ENCODE measurements around the gene BCL7A. TPM values are rescaled to one million over a fixed set of nuclear protein-coding genes. Genes with fewer than 3 reads are reported as not detected.

BCL7A gene
- total RNA-seq, 1 experiment from 2014 or later = 31.6 TPM

DNA sequence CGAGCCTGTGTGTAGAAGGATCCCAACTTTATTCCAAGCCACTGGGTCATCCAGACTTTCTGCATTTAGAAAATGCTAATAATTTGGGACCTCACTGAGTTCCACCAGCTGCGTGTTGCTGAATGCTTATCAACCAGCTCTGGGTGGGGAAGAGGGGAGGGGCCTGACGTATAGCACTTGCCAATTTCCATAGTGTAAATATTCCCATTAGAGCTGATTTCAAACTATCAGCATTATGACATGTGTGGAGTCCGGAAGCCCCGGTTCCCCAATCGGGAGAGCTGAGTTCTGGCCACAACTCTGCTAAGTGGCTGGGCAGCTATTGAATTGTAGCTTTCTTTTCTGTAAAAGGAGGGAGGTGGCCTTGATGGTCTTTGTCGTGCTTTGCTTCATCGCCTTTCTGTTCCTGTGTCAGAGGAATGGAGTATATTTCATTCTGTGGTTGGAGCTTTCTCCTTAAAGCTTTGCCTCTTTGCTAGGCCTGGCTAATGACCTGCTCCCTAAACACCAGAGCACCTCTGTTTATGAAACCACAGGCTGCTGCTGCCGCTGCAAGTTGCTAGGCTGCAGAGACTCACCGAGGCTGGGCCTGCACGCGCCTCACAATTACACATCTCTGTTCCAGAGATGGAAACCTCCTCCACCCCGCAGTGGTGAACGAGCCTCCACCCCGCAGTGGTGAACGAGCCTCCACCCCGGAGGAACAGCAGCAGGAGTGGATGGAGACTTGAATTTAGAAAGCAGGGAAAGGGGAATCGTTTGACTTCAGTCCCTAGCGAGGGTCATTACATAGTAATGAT lies 7.7 kb upstream of the BCL7A start:
- intact Hi-C loops (cut with micrococcal nuclease) = no loop called here

GRCh38 chr12:122014781-122015180 lies 6.9 kb upstream of the BCL7A start:
- ATAC-seq (no peak), DNase-seq (no peak)
- no peaks in the 10 kb centered on the region; the same call in 1 of the 2 replicates for H3K9me2 ChIP-seq (replicated peaks; ENCODE audit: low read length)
- H3K27me3 ChIP-seq (ENCODE audit: low read length) = no peaks in the 10 kb centered on the region
- no peaks in the 10 kb centered on the region; the same call in 1 of the 2 replicates for H3K9me3 ChIP-seq (ENCODE audit: low read length)
- CTCF ChIA-PET = no interaction called here
- H3K9ac ChIP-seq (ENCODE audit: low read length) = no peak overlapping the region
- 0 out of 2 replicates have a peak, but pooled peaks cover 4% of the 10 kb centered on the region for H3K79me2 ChIP-seq (ENCODE audit: low read length)
- intact Hi-C loops (cut with micrococcal nuclease) = no loop called here
- H3F3A ChIP-seq (ENCODE audit: low read length, unreplicated experiment) = no peaks in the 10 kb centered on the region
- H3K4me2 ChIP-seq (ENCODE audit: low read length) = no peak overlapping the region
- POLR2A ChIA-PET (ENCODE audit: unreplicated experiment) = no interaction called here
- TF ChIP-seq, protein P1, sequence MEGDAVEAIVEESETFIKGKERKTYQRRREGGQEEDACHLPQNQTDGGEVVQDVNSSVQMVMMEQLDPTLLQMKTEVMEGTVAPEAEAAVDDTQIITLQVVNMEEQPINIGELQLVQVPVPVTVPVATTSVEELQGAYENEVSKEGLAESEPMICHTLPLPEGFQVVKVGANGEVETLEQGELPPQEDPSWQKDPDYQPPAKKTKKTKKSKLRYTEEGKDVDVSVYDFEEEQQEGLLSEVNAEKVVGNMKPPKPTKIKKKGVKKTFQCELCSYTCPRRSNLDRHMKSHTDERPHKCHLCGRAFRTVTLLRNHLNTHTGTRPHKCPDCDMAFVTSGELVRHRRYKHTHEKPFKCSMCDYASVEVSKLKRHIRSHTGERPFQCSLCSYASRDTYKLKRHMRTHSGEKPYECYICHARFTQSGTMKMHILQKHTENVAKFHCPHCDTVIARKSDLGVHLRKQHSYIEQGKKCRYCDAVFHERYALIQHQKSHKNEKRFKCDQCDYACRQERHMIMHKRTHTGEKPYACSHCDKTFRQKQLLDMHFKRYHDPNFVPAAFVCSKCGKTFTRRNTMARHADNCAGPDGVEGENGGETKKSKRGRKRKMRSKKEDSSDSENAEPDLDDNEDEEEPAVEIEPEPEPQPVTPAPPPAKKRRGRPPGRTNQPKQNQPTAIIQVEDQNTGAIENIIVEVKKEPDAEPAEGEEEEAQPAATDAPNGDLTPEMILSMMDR (conservative IDR thresholded peaks at IDR 0.05; ENCODE audit: low read depth, low read length) = no peak
- no peak for TF ChIP-seq EZH2phosphoT487 (IDR thresholded peaks at IDR 0.05; ENCODE audit: borderline replicate concordance, low read length)
- TF ChIP-seq EZH2 (IDR thresholded peaks at IDR 0.05; ENCODE audit: low read length, unreplicated experiment) = no peak
- no TSS peak for BruUV-seq (replicated peaks)
- H3K36me3 ChIP-seq (ENCODE audit: low read depth, low read length) = no peaks in the 10 kb centered on the region
- H3K27ac ChIP-seq (ENCODE audit: low read length) = no peak overlapping the region
- no peak overlapping the region for H3K4me3 ChIP-seq (ENCODE audit: low read length)
- H4K20me1 ChIP-seq (ENCODE audit: low read length) = no peaks in the 10 kb centered on the region
- H3K4me1 ChIP-seq (ENCODE audit: insufficient read depth, low read length) = no peaks in the 10 kb centered on the region
- no peak overlapping the region for H2AFZ ChIP-seq (ENCODE audit: low read length)

More for the DNA sequence above, 7.7 kb upstream of the BCL7A start:
- no peak overlapping the region for H3K9ac ChIP-seq (ENCODE audit: low read length)
- no peak overlapping the region for H2AFZ ChIP-seq (ENCODE audit: low read length)
- H3K9me2 ChIP-seq (replicated peaks; ENCODE audit: low read length) = no peaks in the 10 kb centered on the region; the same call in 1 of the 2 replicates
- ChIA-PET POLR2A (ENCODE audit: unreplicated experiment) (interaction anchor here (0.6 kb wide), 1 partner anchor 211 kb away, joined by 3 read pairs; no protein-coding TSS in a partner anchor), CTCF (no interaction called here)
- no peak overlapping the region for H3K27ac ChIP-seq (ENCODE audit: low read length)
- no peak overlapping the region for H3K4me3 ChIP-seq (ENCODE audit: low read length)
- no peaks in the 10 kb centered on the region for H3K4me1 ChIP-seq (ENCODE audit: insufficient read depth, low read length)
- no peaks in the 10 kb centered on the region for H3K36me3 ChIP-seq (ENCODE audit: low read depth, low read length)
- H3K9me3 ChIP-seq (ENCODE audit: low read length) = no peaks in the 10 kb centered on the region; the same call in 1 of the 2 replicates
- no peaks in the 10 kb centered on the region for H3K27me3 ChIP-seq (ENCODE audit: low read length)
- H3K79me2 ChIP-seq (ENCODE audit: low read length) = no peaks in the 10 kb centered on the region
- no peak for DNase-seq
- H4K20me1 ChIP-seq (ENCODE audit: low read length) = no peaks in the 10 kb centered on the region
- no peak for TF ChIP-seq EZH2 (IDR thresholded peaks at IDR 0.05; ENCODE audit: low read length, unreplicated experiment)
- TF ChIP-seq, protein P1 (conservative IDR thresholded peaks at IDR 0.05; ENCODE audit: low read depth, low read length) = no peak
- no peak for TF ChIP-seq EZH2phosphoT487 (IDR thresholded peaks at IDR 0.05; ENCODE audit: borderline replicate concordance, low read length)
- BruUV-seq (replicated peaks) = no TSS peak
- no peak overlapping the region for H3K4me2 ChIP-seq (ENCODE audit: low read length)
- ATAC-seq = no peak
- H3F3A ChIP-seq (ENCODE audit: low read length, unreplicated experiment) = no peaks in the 10 kb centered on the region

DNA sequence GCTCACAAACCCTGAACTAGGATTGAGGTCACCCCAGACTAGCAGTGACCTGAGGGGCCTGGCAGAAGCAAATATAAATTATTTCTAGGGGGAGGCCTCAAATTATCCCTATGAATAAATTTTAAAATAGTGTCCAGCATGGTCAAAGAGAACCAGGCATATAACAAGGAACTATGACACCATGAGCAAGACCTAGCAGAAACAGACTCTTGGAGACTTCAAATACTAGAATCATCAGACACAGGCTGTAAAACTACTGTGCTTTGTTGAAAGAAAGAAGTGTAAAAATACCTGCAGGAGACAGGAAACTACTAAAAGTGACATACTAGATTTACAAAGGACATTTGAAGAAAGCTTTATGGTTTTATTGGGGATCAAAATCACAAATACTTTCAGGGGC lies 3.2 kb upstream of the BCL7A start:
- H3K4me1 ChIP-seq (ENCODE audit: insufficient read depth, low read length) = peaks cover 9% of the 10 kb centered on the region
- no peaks in the 10 kb centered on the region; the same call in 1 of the 2 replicates for H3K9me3 ChIP-seq (ENCODE audit: low read length)
- no peak overlapping the region for H2AFZ ChIP-seq (ENCODE audit: low read length)
- no peaks in the 10 kb centered on the region for H3K9me2 ChIP-seq (replicated peaks; ENCODE audit: low read length)
- no peak for ATAC-seq
- no peaks in the 10 kb centered on the region for H4K20me1 ChIP-seq (ENCODE audit: low read length)
- intact Hi-C loops (cut with micrococcal nuclease) = no loop called here
- peaks cover 25% of the 10 kb centered on the region for H3K79me2 ChIP-seq (ENCODE audit: low read length)
- BruUV-seq (replicated peaks) = no TSS peak
- H3K27ac ChIP-seq (ENCODE audit: low read length) = no peak overlapping the region
- H3K9ac ChIP-seq (ENCODE audit: low read length) = no peak overlapping the region
- CTCF ChIA-PET = no interaction called here
- no peaks in the 10 kb centered on the region for H3K36me3 ChIP-seq (ENCODE audit: low read depth, low read length)
- H3F3A ChIP-seq (ENCODE audit: low read length, unreplicated experiment) = no peaks in the 10 kb centered on the region
- POLR2A ChIA-PET (ENCODE audit: unreplicated experiment) = no interaction called here
- no peak overlapping the region for H3K4me2 ChIP-seq (ENCODE audit: low read length)
- TF ChIP-seq EZH2 (IDR thresholded peaks at IDR 0.05; ENCODE audit: low read length, unreplicated experiment) (no peak), EZH2phosphoT487 (IDR thresholded peaks at IDR 0.05; ENCODE audit: borderline replicate concordance, low read length) (no peak)
- TF ChIP-seq, protein P1 (conservative IDR thresholded peaks at IDR 0.05; ENCODE audit: low read depth, low read length) = no peak
- H3K4me3 ChIP-seq (ENCODE audit: low read length) = no peak overlapping the region
- no peak for DNase-seq
- no peaks in the 10 kb centered on the region for H3K27me3 ChIP-seq (ENCODE audit: low read length)
